HepG2 (cell line): ENCODE data around the gene CEP44. TPM values are rescaled to one million over a fixed set of nuclear protein-coding genes. Genes with fewer than 3 reads are reported as not detected.
A peak's percentile ranks its signal among the peaks of the same experiment; 100 is the strongest.

ENCODE experiments used
- ATAC-seq: fragments of 200-7000 bp; cut with Tn5 transposase; 3 replicates; pipeline ENCODE4 v1.9.1; 2020; ENCODE audit warnings: mild to moderate bottlenecking, moderate library complexity
- BruUV-seq: library from RNA; stranded (reverse); fragments of 400-500 nt; replicated peaks from 2 replicates; lab custom pipeline; 2021; lab: Mats Ljungman, UMichigan
- CTCF ChIA-PET: fragments of 300-600 bp; formaldehyde crosslinking; extraction: SDS; loops from one replicate; lab custom pipeline; 2021; ENCODE audit warnings: low total read pairs, inconsistent platforms, low intra/inter-chr PET ratio; lab: Yijun Ruan, JAX
- POLR2A ChIA-PET: fragments of 350-600 bp; sonication (Branson Sonifier 250); formaldehyde crosslinking; loops from one replicate; lab custom pipeline; 2020; ENCODE audit warnings: antibody characterized with exemption, inconsistent platforms; lab: Yijun Ruan, JAX
- DNase-seq: peaks from one replicate; pipeline ENCODE4 v3.0.0-alpha.2; 2015; ENCODE audit warnings: low spot score
- FAIRE-seq: peaks from 3 replicates; lab custom pipeline; 2011; peaks lifted over from hg19 to GRCh38; lab: Jason Lieb, UNC
- H2AFZ ChIP-seq: one replicate; pipeline ENCODE4 v1.6.1; 2011; ENCODE audit warnings: low read length, inconsistent platforms
- H3K27ac ChIP-seq: fragments of 300-600 bp; 3 replicates; pipeline ENCODE4 v1.8.0; 2011; ENCODE audit warnings: mixed run types, mild to moderate bottlenecking, mixed read lengths, low read length, inconsistent platforms; ENCODE audit not compliant: insufficient read depth; ENCODE audit errors: extremely low read length
- H3K27me3 ChIP-seq, 2 experiments: fragments of 200-600 bp in 1 of 2; 2 replicates in 1 of 2; 3 replicates in 1 of 2; pipeline versions ENCODE4 v1.6.0 to v1.8.0; 2011; ENCODE audit warnings: low read length in 2 of 2, mild to moderate bottlenecking in 2 of 2, moderate library complexity in 2 of 2, inconsistent platforms in 1 of 2; ENCODE audit not compliant: insufficient read depth in 2 of 2, control insufficient read depth in 1 of 2
- H3K36me3 ChIP-seq, 2 experiments: fragments of 200-600 bp in 1 of 2; replicated peaks in 1 of 2; 2 replicates in 1 of 2; 3 replicates in 1 of 2; pipeline versions ENCODE4 v1.5.1 to v1.8.0; 2011; ENCODE audit warnings: low read length in 2 of 2, inconsistent platforms in 1 of 2; ENCODE audit not compliant: insufficient read depth in 2 of 2, control insufficient read depth in 1 of 2
- H3K4me1 ChIP-seq: 2 replicates; pipeline ENCODE4 v1.5.1; 2012; ENCODE audit warnings: low read length, inconsistent platforms; ENCODE audit not compliant: insufficient read depth
- H3K4me2 ChIP-seq: 2 replicates; pipeline ENCODE4 v1.6.0; 2011; ENCODE audit warnings: low read depth, low read length, inconsistent platforms
- H3K4me3 ChIP-seq, 3 experiments: fragments of 200-600 bp in 1 of 3; sonication (generic), shearing (Covaris generic) in 1 of 3; replicated peaks in 1 of 3; 2 replicates each; pipeline ENCODE4 v1.5.1; 2011 to 2016; ENCODE audit warnings: low read length in 3 of 3, inconsistent platforms in 2 of 3, low read depth in 2 of 3, mild to moderate bottlenecking in 2 of 3, control low read depth in 1 of 3, mixed read lengths in 1 of 3; ENCODE audit not compliant: insufficient read depth in 1 of 3
- H3K79me2 ChIP-seq: one replicate; pipeline ENCODE4 v1.6.1; 2011; ENCODE audit warnings: low read length, inconsistent platforms; ENCODE audit not compliant: insufficient read depth
- H3K9ac ChIP-seq: 2 replicates; pipeline ENCODE4 v1.6.0; 2011; ENCODE audit warnings: mild to moderate bottlenecking, low read depth, low read length, inconsistent platforms; ENCODE audit not compliant: insufficient read depth
- H3K9me3 ChIP-seq: 2 replicates; pipeline ENCODE4 v1.5.1; 2012; ENCODE audit warnings: mild to moderate bottlenecking, low read length
- H4K20me1 ChIP-seq: 2 replicates; pipeline ENCODE4 v1.6.0; 2011; ENCODE audit warnings: inconsistent platforms, mild to moderate bottlenecking, low read length, moderate library complexity; ENCODE audit not compliant: insufficient read depth
- ELF1 ChIP-seq: sonication (generic); formaldehyde crosslinking; IDR thresholded peaks from 2 replicates; pipeline ENCODE4 v1.4.0; 2020; ENCODE audit warnings: missing genetic modification reagents
- HNF4A ChIP-seq: sonication (generic); formaldehyde crosslinking; IDR thresholded peaks from 2 replicates; pipeline ENCODE4 v1.4.0; 2020; ENCODE audit warnings: missing genetic modification reagents
- LCORL ChIP-seq, 2 experiments: fragments of 450-650 bp in 1 of 2; sonication (generic) in 1 of 2; formaldehyde crosslinking in 1 of 2; IDR thresholded peaks; 2 replicates each; pipeline versions ENCODE4 v1.5.0 to v1.6.1; 2017 to 2020; ENCODE audit warnings: antibody characterized with exemption in 1 of 2, missing genetic modification reagents in 1 of 2
- MAX ChIP-seq: IDR thresholded peaks from 2 replicates; pipeline ENCODE4 v1.6.1; 2012; ENCODE audit warnings: inconsistent platforms
- MXD3 ChIP-seq: IDR thresholded peaks from 2 replicates; pipeline ENCODE4 v1.6.1; 2016; ENCODE audit warnings: mild to moderate bottlenecking, missing biosample characterization, missing genetic modification reagents
- ZNF720 ChIP-seq: sonication (generic); formaldehyde crosslinking; IDR thresholded peaks from 2 replicates; pipeline ENCODE4 v1.4.0; 2020; ENCODE audit warnings: missing genetic modification reagents
- WGBS: methylation state at CpG from one replicate; pipeline ENCODE4 v1.1.6; 2017; ENCODE audit warnings: low lambda C conversion rate; 5-methylcytosine and 5-hydroxymethylcytosine counted together
- in situ Hi-C: cut with HindIII; loops from 2 replicates; pipeline ENCODE4 v1.10.0; 2017; ENCODE audit warnings: low pct_unique_long_range_greater_than_20kb; ENCODE audit not compliant: extremely low pct_ligation_motif_present
- intact Hi-C: fragments of 100-400 bp; cut with micrococcal nuclease; formaldehyde crosslinking; loops from one replicate; pipeline ENCODE4 v1.10.0; 2022; ENCODE audit not compliant: unreplicated experiment
- polyA plus RNA-seq, 8 experiments: library from polyadenylated mRNA; depleted of rRNA in 3 of 8; stranded (reverse) in 7 of 8; unstranded in 1 of 8; fragments of >200 nt; fragmentation: Illumina TruSeq in 4 of 8; extraction: Trizol in 4 of 8; gene quantifications; 2 replicates each; pipeline versions ENCODE4 v1.2.1 to v1.2.3, GENCODE V29; 2011 to 2016; ENCODE audit warnings: low read depth in 4 of 8, missing spikeins in 1 of 8, mixed read lengths in 1 of 8; ENCODE audit not compliant: insufficient read depth in 1 of 8
- total RNA-seq, 5 experiments: library from RNA; depleted of rRNA; stranded (reverse); fragments of >200 nt; fragmentation: Illumina TruSeq; extraction: Trizol; gene quantifications; 2 replicates each; pipeline ENCODE4 v1.2.3, GENCODE V29; 2016; ENCODE audit warnings: low read depth in 1 of 5

CEP44 gene
- total and polyA plus RNA-seq, 2 of the 13 experiments (the other 11 are each of a cell fraction or from before 2014, with no cell fraction given): 5.5 to 11.9 TPM

GRCh38 chr4:174283507-174284471 is at the start of gene CEP44, which contains the start of gene FBXO8 (continued):
- TF ChIP-seq ELF1 (CRISPR knock-in tag): peak; percentile 88

- no peaks in the 10 kb centered on the region for H3K36me3 ChIP-seq
- BruUV-seq: no TSS peak
- H3K9me3 ChIP-seq: no peaks in the 10 kb centered on the region
- H4K20me1 ChIP-seq: no peaks in the 10 kb centered on the region
- no peak overlapping the region for H3K4me3 ChIP-seq
- H3K27ac ChIP-seq: no peak overlapping the region
- ChIA-PET CTCF (no interaction called here), POLR2A (no interaction called here)
- DNase-seq (peak; percentile 21), FAIRE-seq (no peak), ATAC-seq (peak; percentile 83)
- no peak overlapping the region for H3K9ac ChIP-seq
- in situ Hi-C loops (no loop called here), intact Hi-C loops (no loop called here)
- H3K4me2 ChIP-seq: no peak overlapping the region
- no peaks in the 10 kb centered on the region for H3K27me3 ChIP-seq
- no peak overlapping the region for H2AFZ ChIP-seq
- WGBS: 62% methylated on average over 3 of the region's 3 CpGs
- TF ChIP-seq HNF4A (CRISPR knock-in tag): peak; percentile 40
- TF ChIP-seq LCORL (IDR thresholded peaks at IDR 0.05): no peak
- no peak for TF ChIP-seq LCORL (CRISPR knock-in tag; IDR thresholded peaks at IDR 0.05)
- no peaks in the 10 kb centered on the region for H3K4me1 ChIP-seq
- H3K79me2 ChIP-seq: no peaks in the 10 kb centered on the region
Observed at GRCh38 chr4:174236359-174236758, 47.4 kb upstream of the CEP44 start.

GRCh38 chr4:174241162-174241561 is 42.5 kb upstream of the CEP44 start:
- Histone ChIP-seq H3K9me3 (no peaks in the 10 kb centered on the region), H3K27me3 (no peaks in the 10 kb centered on the region), H3K79me2 (no peaks in the 10 kb centered on the region), H3K36me3 (no peaks in the 10 kb centered on the region), H3K4me2 (no peak overlapping the region), H3K9ac (no peak overlapping the region), H3K27ac (no peak overlapping the region), H4K20me1 (no peaks in the 10 kb centered on the region), H3K4me3 (no peak overlapping the region), H3K4me1 (no peaks in the 10 kb centered on the region), H2AFZ (no peak overlapping the region)
- ATAC-seq (no peak), DNase-seq (no peak), FAIRE-seq (no peak)
- POLR2A ChIA-PET: no interaction called here
- intact Hi-C loops (no loop called here), in situ Hi-C loops (no loop called here)
- 94% methylated on average over 3 of the region's 3 CpGs for whole genome bisulfite sequencing
- no TSS peak for BruUV-seq
- CTCF ChIA-PET: no interaction called here
- TF ChIP-seq MAX (no peak), MXD3 (CRISPR knock-in tag) (no peak), ZNF720 (CRISPR knock-in tag) (no peak)
